DOHH2 (cell line): ENCODE data around the gene SELENON.

ENCODE experiments used
- CTCF ChIP-seq: fragments of 200-600 bp; sonication (generic); IDR thresholded peaks from one replicate; pipeline ENCODE4 v1.5.1; 2014; ENCODE audit warnings: antibody characterized with exemption, mild to moderate bottlenecking, low read depth, low read length; ENCODE audit not compliant: poor library complexity, severe bottlenecking
- EZH2phosphoT487 ChIP-seq: fragments of 200-600 bp; sonication (generic); IDR thresholded peaks from 2 replicates; pipeline ENCODE4 v1.6.1; 2017; ENCODE audit warnings: borderline replicate concordance, mild to moderate bottlenecking, antibody characterized with exemption, low read length, moderate library complexity, mixed read lengths

GRCh38 chr1:25772692-25773245, 27.2 kb upstream of the SELENON start:
- TF ChIP-seq CTCF = no peak
- no peak for TF ChIP-seq EZH2phosphoT487
